Epithelial cell of alveolus of lung (primary cell): ENCODE measurements around the gene CERS1. TPM values are rescaled to one million over a fixed set of nuclear protein-coding genes. Genes with fewer than 3 reads are reported as not detected.

Experiments
- total RNA-seq: library from RNA; depleted of rRNA; stranded (reverse); fragments of >200 nt; gene quantifications from 2 replicates; pipeline ENCODE4 v1.2.1, GENCODE V29; 2015

CERS1 gene
- total RNA-seq, result 1.0 and 1.2 TPM in 2 replicates

GRCh38 chr19:18895824-18896341, at the start of gene CERS1:
TSS of gene CERS1 (minus strand) at chr19:18896158. CDS start at chr19:18896072, 86 bp downstream.

GRCh38 chr19:18940769-18941627, 45.0 kb upstream of the CERS1 start, which contains the start of gene HOMER3:
TSS of gene HOMER3 (minus strand) at chr19:18941217. CDS start at chr19:18938982, 2,235 bp downstream.

GRCh38 chr19:18919086-18919899, 23.3 kb upstream of the CERS1 start, which contains the start of the genes COPE and DDX49:
TSS of gene COPE (minus strand) at chr19:18919387. CDS start at chr19:18919348, 39 bp downstream.
TSS of gene DDX49 (plus strand) at chr19:18919715. CDS start at chr19:18919742, 27 bp downstream.

GRCh38 chr19:18831524-18832305, 64.2 kb downstream of the CERS1 start, which contains the start of gene UPF1:
TSS of gene UPF1 (plus strand) at chr19:18831959. CDS start at chr19:18832210, 251 bp downstream.

Other genes with a start within 250 kb of the CERS1 start
- gene CRTC1, start 212.5 kb downstream of the CERS1 start, total RNA-seq, result 2.1 and 6.8 TPM in 2 replicates
- under 0.01 TPM in 1 of 2 replicates, not detected in the other for gene COMP, start 104.9 kb downstream of the CERS1 start, total RNA-seq
- 44.2 and 97.0 TPM in 2 replicates for gene UPF1, start 64.2 kb downstream of the CERS1 start, total RNA-seq
- 338 and 384 TPM in 2 replicates for gene COPE, start 23.2 kb upstream of the CERS1 start, total RNA-seq
- gene DDX49, start 23.6 kb upstream of the CERS1 start, total RNA-seq, result 57.7 and 67.2 TPM in 2 replicates
- 68.7 and 76.3 TPM in 2 replicates for gene HOMER3, start 45.1 kb upstream of the CERS1 start, total RNA-seq
- gene SUGP2, start 137.4 kb upstream of the CERS1 start, total RNA-seq, result 20.0 and 36.6 TPM in 2 replicates
- 23.6 and 37.8 TPM in 2 replicates for gene ARMC6, start 137.4 kb upstream of the CERS1 start, total RNA-seq
- gene SLC25A42, start 167.8 kb upstream of the CERS1 start, total RNA-seq, result 4.3 and 11.2 TPM in 2 replicates
- gene TMEM161A, start 242.3 kb upstream of the CERS1 start, total RNA-seq, result 39.6 and 51.0 TPM in 2 replicates